UCSD-AML1 (cell line): ENCODE data around the gene ITPRID2.
A peak's percentile ranks its signal among the peaks of the same experiment; 100 is the strongest.

Experiments
- DNase-seq: peaks from one replicate; lab custom pipeline; 2025; ENCODE audit not compliant: unreplicated experiment; lab: John Stamatoyannopoulos, UW

ITPRID2 gene

DNA sequence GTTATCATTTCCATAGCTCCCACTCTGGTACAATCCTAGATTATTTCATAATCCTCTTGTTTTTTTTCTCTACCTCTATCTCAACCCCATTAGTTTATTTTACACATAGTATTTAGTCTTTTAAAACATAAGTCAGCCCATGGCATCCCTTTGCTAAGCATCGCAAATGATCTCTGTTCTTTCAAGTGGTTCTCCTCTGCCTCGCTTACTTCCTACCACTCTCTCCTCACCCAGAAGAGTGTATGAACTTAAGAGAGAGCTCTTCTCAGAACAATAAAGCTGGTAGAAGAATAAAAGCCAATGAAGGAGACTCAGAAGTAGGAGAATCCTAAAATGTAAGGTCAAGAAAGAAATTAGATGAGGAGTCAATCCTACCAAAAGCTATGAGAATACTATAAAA, 12.2 kb upstream of the ITPRID2 start:
- DNase-seq = no peak

- no peak for DNase-seq
These were observed 9.1 kb upstream of the ITPRID2 start for GRCh38 chr2:181882246-181883020.

- DNase-seq = no peak
These were observed 6.9 kb upstream of the ITPRID2 start for GRCh38 chr2:181884601-181885000.

DNA sequence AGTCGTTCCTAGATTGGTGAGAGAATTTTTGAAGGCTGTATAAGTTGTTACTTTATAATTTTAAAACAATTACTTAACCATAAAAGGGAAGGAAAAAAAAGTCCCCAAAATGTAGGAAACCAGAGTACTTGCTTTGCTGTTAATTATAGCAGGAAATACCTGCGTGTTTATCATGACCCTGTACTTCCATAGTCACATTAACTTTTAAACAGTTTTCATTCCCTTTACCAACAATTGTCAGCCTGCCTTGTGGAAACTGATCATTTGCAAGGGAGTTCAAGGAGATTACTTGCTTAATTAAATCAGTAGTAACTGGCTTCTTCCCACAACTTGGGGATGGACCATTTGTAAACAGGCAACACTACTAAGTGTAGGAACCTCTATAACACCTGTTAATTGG, 6.4 kb upstream of the ITPRID2 start:
- DNase-seq = no peak

DNA sequence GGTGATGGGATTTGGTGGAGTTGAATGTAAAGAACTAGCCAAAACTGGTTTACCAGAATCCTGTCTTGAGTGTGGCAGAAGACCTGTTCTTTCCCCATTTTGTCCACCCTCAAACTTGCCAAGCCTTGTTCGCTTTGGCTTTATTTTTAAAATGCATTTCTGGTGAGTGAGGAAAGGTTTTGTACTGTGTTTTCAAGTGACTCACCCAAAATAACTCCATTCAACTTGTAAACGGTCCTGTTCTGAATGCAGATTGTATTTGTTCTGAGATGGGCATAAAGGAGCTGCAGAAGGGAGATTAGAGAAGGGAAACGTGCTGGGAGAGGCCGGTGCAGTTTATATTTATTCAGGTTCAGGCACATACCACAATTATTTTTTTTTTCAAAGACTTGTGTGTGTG, 5.3 kb upstream of the ITPRID2 start:
- DNase-seq = no peak

DNA sequence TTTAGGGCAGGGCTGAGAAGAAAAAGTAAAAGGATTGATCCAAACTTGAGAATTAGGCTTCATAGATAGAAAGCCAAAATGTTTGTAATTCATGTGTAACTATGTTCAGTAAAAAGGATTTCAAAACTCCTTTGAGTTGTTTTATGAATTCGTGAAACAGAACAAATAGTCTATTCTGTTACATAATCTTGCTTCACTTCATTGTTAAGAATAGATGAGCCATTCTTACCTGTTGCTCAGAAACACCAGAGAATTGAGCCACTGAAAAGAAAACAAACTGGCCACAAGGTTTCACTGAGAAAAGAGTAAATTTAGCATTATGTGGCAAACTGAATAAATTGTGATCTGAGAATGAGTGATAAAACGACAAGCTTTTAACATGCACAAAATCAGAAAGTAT, 4.5 kb upstream of the ITPRID2 start:
- DNase-seq = no peak

GRCh38 chr2:181889776-181890175, 1.8 kb upstream of the ITPRID2 start:
- no peak for DNase-seq

GRCh38 chr2:181890271-181890670, 1.3 kb upstream of the ITPRID2 start:
- no peak for DNase-seq

- peak; percentile 80 for DNase-seq
These were observed 652 bp downstream of the ITPRID2 start for GRCh38 chr2:181891966-181892798.

GRCh38 chr2:181892799-181893435, 1.4 kb downstream of the ITPRID2 start:
- DNase-seq = no peak

DNA sequence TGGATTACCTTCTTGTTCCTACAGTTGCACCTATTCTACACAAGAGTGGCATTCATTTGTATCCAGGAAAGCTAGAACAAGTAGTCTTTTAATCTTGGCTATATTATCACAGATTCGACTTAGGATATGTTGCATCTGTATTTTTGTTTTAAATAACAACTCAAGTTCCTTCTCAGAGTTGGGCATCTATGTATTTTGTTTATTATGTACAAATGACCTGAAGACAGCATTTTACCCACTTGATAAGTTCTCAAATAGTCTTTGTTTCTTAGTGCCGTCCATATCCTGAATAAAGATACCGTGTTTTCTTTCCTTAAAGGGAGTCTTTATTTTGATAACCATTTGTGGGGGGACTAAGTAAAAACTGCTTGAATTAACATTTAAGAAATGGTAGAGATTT, 2.9 kb downstream of the ITPRID2 start:
- no peak for DNase-seq

GRCh38 chr2:181895818-181896217, 4.3 kb downstream of the ITPRID2 start:
- no peak for DNase-seq

- no peak for DNase-seq
These were observed 4.8 kb downstream of the ITPRID2 start for GRCh38 chr2:181896286-181896685.

- DNase-seq = no peak
These were observed 8.6 kb downstream of the ITPRID2 start for GRCh38 chr2:181900007-181900651.

DNA sequence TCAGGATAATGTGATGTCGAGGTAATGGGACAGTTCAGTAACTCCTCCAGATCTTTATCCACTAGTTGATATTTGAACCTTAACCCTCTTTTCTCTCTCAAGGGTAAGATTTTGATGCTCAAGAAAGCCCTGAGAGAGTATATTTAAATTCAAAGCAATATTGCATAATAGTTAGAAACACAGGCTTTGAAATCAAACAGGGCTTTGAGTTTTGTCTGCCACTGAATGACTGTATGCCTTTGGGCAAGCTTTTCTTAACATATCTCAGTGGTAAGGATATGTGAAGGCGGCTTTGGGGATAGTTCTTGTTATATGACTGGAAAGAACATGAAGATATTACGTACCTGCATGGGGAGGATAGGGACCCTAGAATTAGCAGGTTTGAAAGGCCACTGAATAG, 11.1 kb downstream of the ITPRID2 start:
- no peak for DNase-seq

- DNase-seq = no peak
These were observed 12.6 kb downstream of the ITPRID2 start for GRCh38 chr2:181904022-181904632.

DNA sequence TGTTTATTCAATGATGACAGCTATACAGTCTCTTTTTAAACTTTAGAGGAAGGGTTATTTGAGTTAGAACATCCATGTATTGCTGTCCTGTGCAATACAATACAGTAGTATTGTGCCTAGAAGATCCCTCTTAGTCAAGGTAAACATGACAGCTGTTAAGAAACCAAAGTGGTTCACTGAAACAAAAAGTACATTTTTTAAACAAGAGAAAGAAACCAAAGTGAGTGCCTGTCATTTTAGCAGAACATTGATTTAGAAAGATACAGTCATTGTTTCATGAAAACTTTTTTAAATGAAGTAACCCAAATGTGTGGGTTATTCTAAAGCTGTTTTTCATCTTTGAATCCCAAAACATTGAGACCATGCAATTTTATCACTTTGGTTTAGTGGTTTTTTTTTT, 15.5 kb downstream of the ITPRID2 start:
- no peak for DNase-seq

GRCh38 chr2:181907635-181908034, 16.1 kb downstream of the ITPRID2 start:
- DNase-seq = no peak

DNA sequence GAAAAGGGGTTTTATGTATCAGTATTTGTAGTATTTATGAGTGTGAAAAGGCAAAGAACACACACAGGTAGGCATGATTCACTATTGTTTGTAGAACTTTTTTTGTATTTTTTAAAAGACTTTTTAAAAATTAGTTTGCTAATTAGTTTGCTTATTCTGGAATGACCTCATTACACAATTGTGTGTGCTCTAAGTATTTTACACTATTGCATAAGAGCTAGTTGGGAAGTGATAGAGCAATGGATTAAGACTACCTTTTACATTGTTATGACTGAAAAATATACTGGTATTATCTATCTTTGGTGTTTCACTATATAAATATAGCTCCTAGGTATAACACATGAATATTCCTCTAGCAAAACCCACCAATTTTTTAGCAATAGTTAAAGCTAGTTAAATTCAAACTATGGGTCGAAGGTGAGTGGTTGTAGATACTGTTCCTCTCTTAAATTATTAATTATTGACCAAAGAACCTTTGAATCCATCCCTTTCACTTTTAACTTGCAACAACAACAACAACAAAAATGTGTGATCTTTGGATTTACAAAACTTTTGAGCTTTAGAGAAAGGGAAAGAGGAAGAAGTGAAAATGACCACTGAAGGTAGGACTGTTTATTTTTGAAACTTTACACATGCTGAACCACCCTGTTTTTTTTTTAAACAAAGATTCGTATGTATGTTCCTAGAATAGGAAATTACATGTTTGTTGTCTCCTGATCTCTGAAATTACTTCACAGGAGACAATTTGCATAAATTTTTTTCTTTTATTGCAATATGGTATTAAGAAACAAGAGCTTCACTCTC, 18.7 kb downstream of the ITPRID2 start:
- DNase-seq = no peak

DNA sequence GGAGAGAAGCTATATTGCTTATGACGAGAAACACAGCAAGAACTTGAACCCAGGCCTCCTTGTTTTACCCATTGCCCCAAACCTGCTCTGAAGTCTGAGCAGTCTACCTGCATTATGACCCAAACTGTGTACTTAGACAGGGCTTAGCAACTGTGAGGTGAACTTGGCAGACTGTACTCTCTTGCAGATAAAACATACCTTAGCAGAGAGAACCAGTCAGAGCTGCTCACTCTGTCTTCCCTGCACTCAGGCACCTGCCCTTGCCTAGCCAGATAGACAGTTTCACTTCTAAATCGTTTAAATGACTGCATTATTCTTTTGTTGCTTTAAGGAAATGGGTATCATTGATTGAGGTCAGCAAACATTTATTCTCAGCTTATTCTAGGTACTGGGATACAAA, 20.3 kb downstream of the ITPRID2 start:
- no peak for DNase-seq
